Calu3 (cell line): ENCODE measurements around the gene ZNF286A. TPM values are rescaled to one million over a fixed set of nuclear protein-coding genes. Genes with fewer than 3 reads are reported as not detected.

Experiments used
- BruUV-seq: library from RNA; stranded (reverse); fragments of 400-500 nt; replicated peaks from 2 replicates; lab custom pipeline; 2021; lab: Mats Ljungman, UMichigan
- CTCF ChIA-PET: fragments of 300-600 bp; sonication (Branson Sonifier 250); formaldehyde crosslinking; loops from one replicate; lab custom pipeline; 2022; ENCODE audit warnings: antibody characterized with exemption; lab: Charles Lee
- DNase-seq: peaks from one replicate; pipeline ENCODE4 v3.0.0; 2022
- H3K27ac Mint-ChIP-seq: one replicate; pipeline ENCODE4 v1.8.0; 2022; ENCODE audit warnings: mixed read lengths; ENCODE audit not compliant: unreplicated experiment
- H3K27me3 Mint-ChIP-seq: one replicate; pipeline ENCODE4 v1.8.0; 2022; ENCODE audit warnings: mixed read lengths; ENCODE audit not compliant: unreplicated experiment
- H3K36me3 Mint-ChIP-seq: one replicate; pipeline ENCODE4 v1.8.0; 2022; ENCODE audit warnings: mild to moderate bottlenecking, moderate library complexity, mixed read lengths; ENCODE audit not compliant: insufficient read depth, unreplicated experiment
- H3K4me1 Mint-ChIP-seq: one replicate; pipeline ENCODE4 v1.8.0; 2022; ENCODE audit warnings: mild to moderate bottlenecking, low read depth, mixed read lengths; ENCODE audit not compliant: unreplicated experiment
- H3K4me3 Mint-ChIP-seq: one replicate; pipeline ENCODE4 v1.8.0; 2022; ENCODE audit warnings: mild to moderate bottlenecking, low read depth, moderate library complexity, mixed read lengths; ENCODE audit not compliant: unreplicated experiment
- H3K9me3 Mint-ChIP-seq: one replicate; pipeline ENCODE4 v1.8.0; 2022; ENCODE audit warnings: low read depth, mixed read lengths; ENCODE audit not compliant: unreplicated experiment
- intact Hi-C: fragments of 100-400 bp; cut with micrococcal nuclease; formaldehyde crosslinking; loops from one replicate; pipeline ENCODE4 v1.10.0; 2022; ENCODE audit not compliant: unreplicated experiment
- total RNA-seq: library from RNA; stranded (reverse); gene quantifications from 2 replicates; pipeline ENCODE4 v1.2.3, GENCODE V29; 2022
- TF ChIP-seq, protein P1 (sequence below): fragments of 200-600 bp; IDR thresholded peaks from one replicate; pipeline ENCODE4 v1.8.0; 2022; ENCODE audit warnings: antibody characterized with exemption; ENCODE audit not compliant: unreplicated experiment

ZNF286A gene
- total RNA-seq, 1 experiment from 2014 or later = 22.3 TPM

- TF ChIP-seq, protein P1, sequence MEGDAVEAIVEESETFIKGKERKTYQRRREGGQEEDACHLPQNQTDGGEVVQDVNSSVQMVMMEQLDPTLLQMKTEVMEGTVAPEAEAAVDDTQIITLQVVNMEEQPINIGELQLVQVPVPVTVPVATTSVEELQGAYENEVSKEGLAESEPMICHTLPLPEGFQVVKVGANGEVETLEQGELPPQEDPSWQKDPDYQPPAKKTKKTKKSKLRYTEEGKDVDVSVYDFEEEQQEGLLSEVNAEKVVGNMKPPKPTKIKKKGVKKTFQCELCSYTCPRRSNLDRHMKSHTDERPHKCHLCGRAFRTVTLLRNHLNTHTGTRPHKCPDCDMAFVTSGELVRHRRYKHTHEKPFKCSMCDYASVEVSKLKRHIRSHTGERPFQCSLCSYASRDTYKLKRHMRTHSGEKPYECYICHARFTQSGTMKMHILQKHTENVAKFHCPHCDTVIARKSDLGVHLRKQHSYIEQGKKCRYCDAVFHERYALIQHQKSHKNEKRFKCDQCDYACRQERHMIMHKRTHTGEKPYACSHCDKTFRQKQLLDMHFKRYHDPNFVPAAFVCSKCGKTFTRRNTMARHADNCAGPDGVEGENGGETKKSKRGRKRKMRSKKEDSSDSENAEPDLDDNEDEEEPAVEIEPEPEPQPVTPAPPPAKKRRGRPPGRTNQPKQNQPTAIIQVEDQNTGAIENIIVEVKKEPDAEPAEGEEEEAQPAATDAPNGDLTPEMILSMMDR = no peak
- Mint-ChIP-seq H3K9me3 (no peaks in the 10 kb centered on the region), H3K4me3 (no peak overlapping the region), H3K27ac (peak overlapping the region; percentile 30), H3K4me1 (peaks cover 51% of the 10 kb centered on the region), H3K27me3 (no peaks in the 10 kb centered on the region), H3K36me3 (peaks cover 7% of the 10 kb centered on the region)
- CTCF ChIA-PET = no interaction called here
- no TSS peak for BruUV-seq
- intact Hi-C loops = no loop called here
- DNase-seq = no peak
Observed at GRCh38 chr17:15659236-15659635, 40.3 kb upstream of the ZNF286A start.

DNA sequence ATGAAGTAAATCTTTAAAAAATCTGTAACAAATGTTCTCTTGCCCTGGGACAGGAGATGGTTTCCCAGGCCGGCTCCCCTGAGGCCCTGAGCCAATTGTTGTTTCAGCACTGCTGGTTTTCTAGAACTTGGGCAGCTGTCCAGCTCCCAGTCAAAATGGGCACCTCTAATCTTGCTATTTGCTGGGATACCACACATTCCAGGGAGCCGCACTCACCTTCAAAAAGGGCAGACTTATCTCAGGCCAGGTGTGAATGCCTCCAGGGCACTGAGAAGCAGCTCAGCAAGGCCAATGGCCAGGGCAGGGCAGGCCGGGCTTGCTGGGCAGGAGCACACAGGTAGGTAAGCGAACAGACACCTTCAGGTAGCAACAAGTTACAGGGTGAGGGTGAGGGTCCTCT, 39.9 kb upstream of the ZNF286A start:
- CTCF ChIA-PET = no interaction called here
- no TSS peak for BruUV-seq
- Mint-ChIP-seq H3K9me3 (no peaks in the 10 kb centered on the region), H3K27ac (peak overlapping the region; percentile 30), H3K36me3 (peaks cover 7% of the 10 kb centered on the region), H3K27me3 (no peaks in the 10 kb centered on the region), H3K4me1 (peaks cover 46% of the 10 kb centered on the region), H3K4me3 (no peak overlapping the region)
- intact Hi-C loops = no loop called here
- DNase-seq = peak; percentile 71
- TF ChIP-seq, protein P1 = no peak

DNA sequence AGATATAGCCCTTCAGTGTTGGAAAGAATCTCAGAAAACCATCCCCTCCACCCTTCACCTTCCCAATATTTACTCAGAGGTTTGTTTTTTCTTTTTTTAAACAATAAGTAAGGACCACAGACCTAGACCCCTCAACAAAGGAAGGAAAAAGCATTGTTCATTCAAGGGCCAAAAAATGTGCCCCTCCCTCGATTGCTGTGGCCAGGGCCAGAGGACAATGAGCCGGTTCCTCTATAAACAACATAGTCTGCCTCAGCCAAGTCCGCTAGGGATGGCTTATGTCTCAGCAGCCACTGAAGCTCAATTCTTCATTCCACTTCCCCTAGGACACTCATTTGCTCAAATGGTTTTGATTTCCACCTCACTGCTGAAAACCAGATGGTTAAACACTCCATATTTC, 39.5 kb upstream of the ZNF286A start:
- Mint-ChIP-seq H3K4me1 (peaks cover 42% of the 10 kb centered on the region), H3K36me3 (peaks cover 7% of the 10 kb centered on the region), H3K9me3 (no peaks in the 10 kb centered on the region), H3K4me3 (no peak overlapping the region), H3K27me3 (no peaks in the 10 kb centered on the region), H3K27ac (no peak overlapping the region)
- CTCF ChIA-PET = no interaction called here
- intact Hi-C loops = no loop called here
- DNase-seq = no peak
- BruUV-seq = no TSS peak
- TF ChIP-seq, protein P1 = no peak

- CTCF ChIA-PET = interaction anchor here (1.3 kb wide), 1 partner anchor 11 kb away, joined by 3 read pairs; no protein-coding TSS in a partner anchor
- intact Hi-C loops = no loop called here
- Mint-ChIP-seq H3K27ac (no peak overlapping the region), H3K27me3 (no peaks in the 10 kb centered on the region), H3K9me3 (no peaks in the 10 kb centered on the region), H3K36me3 (no peaks in the 10 kb centered on the region), H3K4me3 (no peak overlapping the region), H3K4me1 (peaks cover 19% of the 10 kb centered on the region)
- TF ChIP-seq, protein P1 = no peak
- no peak for DNase-seq
- BruUV-seq = no TSS peak
Observed at GRCh38 chr17:15662681-15663080, 36.9 kb upstream of the ZNF286A start.
